ENCODE measurements around the gene ADRA2C. TPM values are rescaled to one million over a fixed set of nuclear protein-coding genes. Genes with fewer than 3 reads are reported as not detected.

The ADRA2C gene
- total RNA-seq, 1 experiment from 2014 or later, result 28.1 TPM

DNA sequence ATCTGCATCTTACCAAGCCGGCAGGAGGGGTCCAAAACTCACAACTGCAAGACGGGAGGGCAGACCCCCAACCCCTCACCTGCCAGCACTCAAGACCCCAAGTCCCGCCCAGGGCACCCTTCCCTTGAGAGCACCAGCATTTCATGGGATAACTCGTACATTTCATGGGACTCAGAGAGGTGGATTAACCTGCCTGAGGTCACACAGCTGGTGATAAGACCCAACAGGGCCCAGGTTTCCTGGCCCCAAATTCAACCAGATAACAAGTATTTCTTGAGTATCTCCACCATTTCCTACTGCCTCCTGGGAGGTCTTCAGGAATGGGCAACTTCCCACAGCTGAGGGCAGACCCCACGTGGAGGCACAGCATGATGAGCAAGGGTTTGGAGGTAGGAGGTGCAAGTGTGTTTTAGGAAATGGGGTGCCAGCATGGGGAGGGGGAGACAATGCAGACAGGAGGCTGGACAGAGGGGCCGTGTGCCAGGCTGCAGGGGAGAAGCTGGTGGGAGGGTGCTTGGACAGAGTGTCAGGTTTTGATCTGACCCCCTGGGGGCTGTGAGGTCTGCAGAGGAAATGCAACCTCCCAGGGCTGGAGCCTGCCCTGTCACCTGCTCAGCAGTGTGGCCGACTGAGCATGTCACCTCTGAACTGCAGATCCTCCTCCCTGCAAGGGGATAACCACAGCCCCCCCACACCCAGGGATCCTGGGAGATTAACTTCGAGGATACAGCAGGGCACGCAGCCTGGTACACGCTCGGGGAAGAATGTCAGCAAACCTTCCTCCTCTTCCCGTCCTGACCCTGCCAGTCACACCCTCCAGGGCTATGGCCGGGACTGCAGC lies 4.4 kb downstream of the ADRA2C start:
- RAD21 ChIA-PET (ENCODE audit: low non-redundant PET in 1 of 2, low total read pairs in 2 of 2, uncharacterized antibody in 2 of 2, unreplicated experiment in 2 of 2), result no interaction called here
- no peak overlapping the region for H3K4me3 ChIP-seq (replicated peaks in 1 of 2; ENCODE audit: low read depth in 1 of 2, low read length in 2 of 2)
- no peak for ATAC-seq
- H3K27ac ChIP-seq (ENCODE audit: low read depth, low read length), result no peak overlapping the region
- no peak for DNase-seq (ENCODE audit: low read depth, low spot score)
- H3K27me3 ChIP-seq (ENCODE audit: insufficient read depth, low read length), result no peaks in the 10 kb centered on the region
- no peak overlapping the region for H2AFZ ChIP-seq (ENCODE audit: low read depth, low read length, poor library complexity, severe bottlenecking)
- no peak for TF ChIP-seq EGR1 (IDR thresholded peaks at IDR 0.05; ENCODE audit: low read depth)
- no peak for TF ChIP-seq ZFX (IDR thresholded peaks at IDR 0.05)
- no peak for TF ChIP-seq ELF1 (IDR thresholded peaks at IDR 0.05; ENCODE audit: borderline replicate concordance, low read depth)
- no peak for TF ChIP-seq POLR2AphosphoS5 (IDR thresholded peaks at IDR 0.05; ENCODE audit: low read depth, low read length)
- no peak for TF ChIP-seq CEBPB (IDR thresholded peaks at IDR 0.05; ENCODE audit: low read depth)
- TF ChIP-seq EZH2 (IDR thresholded peaks at IDR 0.05), result no peak
- TF ChIP-seq, protein P1, sequence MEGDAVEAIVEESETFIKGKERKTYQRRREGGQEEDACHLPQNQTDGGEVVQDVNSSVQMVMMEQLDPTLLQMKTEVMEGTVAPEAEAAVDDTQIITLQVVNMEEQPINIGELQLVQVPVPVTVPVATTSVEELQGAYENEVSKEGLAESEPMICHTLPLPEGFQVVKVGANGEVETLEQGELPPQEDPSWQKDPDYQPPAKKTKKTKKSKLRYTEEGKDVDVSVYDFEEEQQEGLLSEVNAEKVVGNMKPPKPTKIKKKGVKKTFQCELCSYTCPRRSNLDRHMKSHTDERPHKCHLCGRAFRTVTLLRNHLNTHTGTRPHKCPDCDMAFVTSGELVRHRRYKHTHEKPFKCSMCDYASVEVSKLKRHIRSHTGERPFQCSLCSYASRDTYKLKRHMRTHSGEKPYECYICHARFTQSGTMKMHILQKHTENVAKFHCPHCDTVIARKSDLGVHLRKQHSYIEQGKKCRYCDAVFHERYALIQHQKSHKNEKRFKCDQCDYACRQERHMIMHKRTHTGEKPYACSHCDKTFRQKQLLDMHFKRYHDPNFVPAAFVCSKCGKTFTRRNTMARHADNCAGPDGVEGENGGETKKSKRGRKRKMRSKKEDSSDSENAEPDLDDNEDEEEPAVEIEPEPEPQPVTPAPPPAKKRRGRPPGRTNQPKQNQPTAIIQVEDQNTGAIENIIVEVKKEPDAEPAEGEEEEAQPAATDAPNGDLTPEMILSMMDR (IDR thresholded peaks at IDR 0.05 in 2 of 3, conservative IDR thresholded peaks at IDR 0.05 in 1 of 3; ENCODE audit: borderline replicate concordance in 1 of 3, insufficient read depth in 1 of 3, low read depth in 2 of 3, low read length in 2 of 3), result no peak
- no peak for TF ChIP-seq SIN3A (IDR thresholded peaks at IDR 0.05; ENCODE audit: low read depth)
- TF ChIP-seq SP1 (IDR thresholded peaks at IDR 0.05; ENCODE audit: low read depth), result no peak
- TF ChIP-seq JUND (IDR thresholded peaks at IDR 0.05), result no peak
- H4K20me1 ChIP-seq (ENCODE audit: insufficient read depth), result no peaks in the 10 kb centered on the region
- POLR2A ChIA-PET, result no interaction called here
- H3K9ac ChIP-seq (ENCODE audit: low read length), result no peak overlapping the region
- H3K9me3 ChIP-seq (ENCODE audit: control insufficient read depth in 1 of 2, insufficient read depth in 1 of 2, low read depth in 1 of 2, low read length in 2 of 2), result no peaks in the 10 kb centered on the region
- no peaks in the 10 kb centered on the region for H3K36me3 ChIP-seq (ENCODE audit: control insufficient read depth in 1 of 2, insufficient read depth in 2 of 2, low read length in 2 of 2)
- peaks cover 2 to 5% of the 10 kb centered on the region in 2 experiments; a peak in 1 of 4 replicates for H3K4me1 ChIP-seq (ENCODE audit: control insufficient read depth in 1 of 2, insufficient read depth in 2 of 2, low read length in 2 of 2)
- H3K79me2 ChIP-seq (ENCODE audit: insufficient read depth, low read length), result no peaks in the 10 kb centered on the region
- CTCF ChIA-PET, result no interaction called here
- intact Hi-C loops (cut with micrococcal nuclease), result no loop called here
- no peaks in the 10 kb centered on the region for H3K9me2 ChIP-seq (ENCODE audit: insufficient read depth)
- no TSS peak for BruUV-seq (replicated peaks)
- H3K4me2 ChIP-seq (ENCODE audit: low read length), result no peak overlapping the region

Measured in HCT116 (cell line).